DND-41 (cell line): ENCODE results near the gene ZNF79.

Source experiments
- ATAC-seq: fragments of 200-7000 bp; cut with Tn5 transposase; 3 replicates; pipeline ENCODE4 v1.9.1; 2021; ENCODE audit warnings: low read depth; ENCODE audit not compliant: insufficient read depth
- DNase-seq: peaks from one replicate; pipeline ENCODE4 v3.0.0-alpha.2; 2020
- H2AFZ ChIP-seq: 2 replicates; pipeline ENCODE4 v1.6.0; 2012; ENCODE audit warnings: low read depth, low read length
- H3K27ac ChIP-seq: 2 replicates; pipeline ENCODE4 v1.5.1; 2012; ENCODE audit warnings: low read length, inconsistent platforms
- H3K27me3 ChIP-seq: fragments of 200-600 bp; sonication (generic); 2 replicates; pipeline ENCODE4 v1.6.0; 2012; ENCODE audit warnings: low read length, mild to moderate bottlenecking, inconsistent platforms; ENCODE audit not compliant: insufficient read depth, poor library complexity
- H3K36me3 ChIP-seq: 2 replicates; pipeline ENCODE4 v1.5.1; 2012; ENCODE audit warnings: low read length, inconsistent platforms; ENCODE audit not compliant: insufficient read depth
- H3K4me1 ChIP-seq: 2 replicates; pipeline ENCODE4 v1.5.1; 2012; ENCODE audit warnings: mild to moderate bottlenecking, low read length; ENCODE audit not compliant: insufficient read depth
- H3K4me2 ChIP-seq: 2 replicates; pipeline ENCODE4 v1.6.0; 2012; ENCODE audit warnings: mild to moderate bottlenecking, moderate library complexity, low read length, inconsistent platforms; ENCODE audit not compliant: insufficient read depth
- H3K4me3 ChIP-seq, 2 experiments: fragments of 200-600 bp in 1 of 2; shearing (Covaris generic) in 1 of 2; 2 replicates each; pipeline ENCODE4 v1.5.1; 2012 to 2016; ENCODE audit warnings: inconsistent platforms in 2 of 2, low read length in 2 of 2, mild to moderate bottlenecking in 2 of 2, low read depth in 1 of 2, moderate library complexity in 1 of 2
- H3K79me2 ChIP-seq: 2 replicates; pipeline ENCODE4 v1.6.0; 2012; ENCODE audit warnings: low read length, inconsistent platforms; ENCODE audit not compliant: insufficient read depth
- H3K9ac ChIP-seq: 2 replicates; pipeline ENCODE4 v1.6.0; 2012; ENCODE audit warnings: low read depth, mild to moderate bottlenecking, inconsistent platforms, low read length, moderate library complexity
- H3K9me3 ChIP-seq: 2 replicates; pipeline ENCODE4 v1.5.1; 2012; ENCODE audit warnings: low read length, moderate library complexity, mild to moderate bottlenecking, inconsistent platforms; ENCODE audit not compliant: insufficient read depth, severe bottlenecking
- H4K20me1 ChIP-seq: 2 replicates; pipeline ENCODE4 v1.6.0; 2012; ENCODE audit warnings: low read length; ENCODE audit not compliant: insufficient read depth
- EZH2 ChIP-seq: IDR thresholded peaks from 3 replicates; pipeline ENCODE4 v1.6.1; 2012; ENCODE audit warnings: borderline replicate concordance, low read depth, mild to moderate bottlenecking, moderate library complexity, low read length, inconsistent platforms; ENCODE audit not compliant: severe bottlenecking
- TF ChIP-seq, protein P1 (sequence below): IDR thresholded peaks from 2 replicates; pipeline ENCODE4 v1.5.1; 2012; ENCODE audit warnings: borderline replicate concordance, low read length, moderate library complexity, mild to moderate bottlenecking; ENCODE audit not compliant: poor library complexity, severe bottlenecking; ENCODE audit errors: extremely low read depth

Gene ZNF79

GRCh38 chr9:127405344-127406125 is 18.6 kb upstream of the ZNF79 start:
- H3K4me2 ChIP-seq = no peak overlapping the region
- no peaks in the 10 kb centered on the region for H3K36me3 ChIP-seq
- H3K27ac ChIP-seq = no peak overlapping the region
- H2AFZ ChIP-seq = no peak overlapping the region
- no peak overlapping the region for H3K4me3 ChIP-seq
- peaks cover 30% of the 10 kb centered on the region for H3K27me3 ChIP-seq
- no peak for TF ChIP-seq EZH2
- ATAC-seq (no peak), DNase-seq (no peak)
- H4K20me1 ChIP-seq = peaks cover 63% of the 10 kb centered on the region
- no peaks in the 10 kb centered on the region for H3K79me2 ChIP-seq
- no peaks in the 10 kb centered on the region for H3K9me3 ChIP-seq
- no peaks in the 10 kb centered on the region for H3K4me1 ChIP-seq
- no peak overlapping the region for H3K9ac ChIP-seq

DNA sequence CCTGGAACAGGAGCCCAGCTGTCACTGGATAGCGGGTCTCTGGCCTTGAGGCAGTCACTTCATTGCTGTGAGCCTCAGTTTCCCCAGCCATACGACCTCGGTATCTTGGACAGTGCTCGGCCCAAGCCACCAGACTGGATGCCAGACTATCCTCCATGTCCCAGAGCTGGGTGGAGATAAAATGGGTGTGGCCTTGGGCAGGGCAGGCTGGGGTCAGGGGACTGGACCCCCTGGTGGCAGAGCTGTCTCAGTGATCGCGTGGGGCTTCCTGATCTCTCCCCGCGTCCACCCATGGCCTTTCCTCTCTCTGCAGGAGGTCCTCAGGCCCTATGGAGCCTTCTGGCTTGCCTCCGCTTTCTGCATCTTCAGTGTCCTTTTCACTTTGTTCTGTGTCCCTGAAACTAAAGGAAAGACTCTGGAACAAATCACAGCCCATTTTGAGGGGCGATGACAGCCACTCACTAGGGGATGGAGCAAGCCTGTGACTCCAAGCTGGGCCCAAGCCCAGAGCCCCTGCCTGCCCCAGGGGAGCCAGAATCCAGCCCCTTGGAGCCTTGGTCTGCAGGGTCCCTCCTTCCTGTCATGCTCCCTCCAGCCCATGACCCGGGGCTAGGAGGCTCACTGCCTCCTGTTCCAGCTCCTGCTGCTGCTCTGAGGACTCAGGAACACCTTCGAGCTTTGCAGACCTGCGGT is 17.2 kb upstream of the ZNF79 start:
- DNase-seq = no peak
- no peaks in the 10 kb centered on the region for H3K79me2 ChIP-seq
- H3K4me3 ChIP-seq = no peak overlapping the region
- ATAC-seq = no peak
- TF ChIP-seq EZH2 = no peak
- TF ChIP-seq, protein P1, sequence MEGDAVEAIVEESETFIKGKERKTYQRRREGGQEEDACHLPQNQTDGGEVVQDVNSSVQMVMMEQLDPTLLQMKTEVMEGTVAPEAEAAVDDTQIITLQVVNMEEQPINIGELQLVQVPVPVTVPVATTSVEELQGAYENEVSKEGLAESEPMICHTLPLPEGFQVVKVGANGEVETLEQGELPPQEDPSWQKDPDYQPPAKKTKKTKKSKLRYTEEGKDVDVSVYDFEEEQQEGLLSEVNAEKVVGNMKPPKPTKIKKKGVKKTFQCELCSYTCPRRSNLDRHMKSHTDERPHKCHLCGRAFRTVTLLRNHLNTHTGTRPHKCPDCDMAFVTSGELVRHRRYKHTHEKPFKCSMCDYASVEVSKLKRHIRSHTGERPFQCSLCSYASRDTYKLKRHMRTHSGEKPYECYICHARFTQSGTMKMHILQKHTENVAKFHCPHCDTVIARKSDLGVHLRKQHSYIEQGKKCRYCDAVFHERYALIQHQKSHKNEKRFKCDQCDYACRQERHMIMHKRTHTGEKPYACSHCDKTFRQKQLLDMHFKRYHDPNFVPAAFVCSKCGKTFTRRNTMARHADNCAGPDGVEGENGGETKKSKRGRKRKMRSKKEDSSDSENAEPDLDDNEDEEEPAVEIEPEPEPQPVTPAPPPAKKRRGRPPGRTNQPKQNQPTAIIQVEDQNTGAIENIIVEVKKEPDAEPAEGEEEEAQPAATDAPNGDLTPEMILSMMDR = no peak
- H4K20me1 ChIP-seq = peaks cover 53% of the 10 kb centered on the region
- no peaks in the 10 kb centered on the region for H3K36me3 ChIP-seq
- no peaks in the 10 kb centered on the region for H3K9me3 ChIP-seq
- H3K4me1 ChIP-seq = no peaks in the 10 kb centered on the region
- H3K27me3 ChIP-seq = peaks cover 29% of the 10 kb centered on the region
- no peak overlapping the region for H3K27ac ChIP-seq
- H3K9ac ChIP-seq = no peak overlapping the region
- no peak overlapping the region for H3K4me2 ChIP-seq
- H2AFZ ChIP-seq = no peak overlapping the region

- Histone ChIP-seq H3K79me2 (no peaks in the 10 kb centered on the region), H4K20me1 (peaks cover 51% of the 10 kb centered on the region), H3K4me3 (no peak overlapping the region), H3K27me3 (peaks cover 25% of the 10 kb centered on the region), H2AFZ (no peak overlapping the region), H3K9ac (no peak overlapping the region), H3K9me3 (no peaks in the 10 kb centered on the region), H3K4me2 (no peak overlapping the region), H3K4me1 (no peaks in the 10 kb centered on the region), H3K36me3 (no peaks in the 10 kb centered on the region), H3K27ac (no peak overlapping the region)
- ATAC-seq (no peak), DNase-seq (no peak)
- no peak for TF ChIP-seq EZH2
- TF ChIP-seq, protein P1 = no peak
These were observed 16.7 kb upstream of the ZNF79 start for GRCh38 chr9:127407492-127407843.

GRCh38 chr9:127411122-127411521 is 13.1 kb upstream of the ZNF79 start:
- peaks cover 12% of the 10 kb centered on the region for H3K27me3 ChIP-seq
- 0 out of 2 replicates have a peak, but pooled peaks cover 18% of the 10 kb centered on the region for H4K20me1 ChIP-seq
- no peaks in the 10 kb centered on the region for H3K4me1 ChIP-seq
- H3K9me3 ChIP-seq = no peaks in the 10 kb centered on the region
- ATAC-seq = no peak
- TF ChIP-seq, protein P1 = no peak
- H3K36me3 ChIP-seq = no peaks in the 10 kb centered on the region
- no peaks in the 10 kb centered on the region for H3K79me2 ChIP-seq
- H3K9ac ChIP-seq = no peak overlapping the region
- H3K4me3 ChIP-seq = no peak overlapping the region
- H3K4me2 ChIP-seq = no peak overlapping the region
- H3K27ac ChIP-seq = no peak overlapping the region
- DNase-seq = no peak
- no peak overlapping the region for H2AFZ ChIP-seq
